H9 (cell line): ENCODE results near the gene C16orf95. TPM values are rescaled to one million over a fixed set of nuclear protein-coding genes. Genes with fewer than 3 reads are reported as not detected.
A peak's percentile ranks its signal among the peaks of the same experiment; 100 is the strongest.

Experiments
- DNase-seq: peaks from one replicate; pipeline ENCODE4 v3.0.0-alpha.2; 2017
- H2AFZ ChIP-seq: one replicate; pipeline ENCODE4 v1.6.1; 2013; ENCODE audit warnings: mild to moderate bottlenecking, low read length, control low read depth, moderate library complexity
- H2AK5ac ChIP-seq: 2 replicates; pipeline ENCODE4 v1.6.1; 2013; ENCODE audit warnings: low read length, control low read depth, mixed read lengths; ENCODE audit not compliant: insufficient read length
- H2BK120ac ChIP-seq: one replicate; pipeline ENCODE4 v1.6.1; 2013; ENCODE audit warnings: low read depth, mild to moderate bottlenecking, low read length, control low read depth, inconsistent platforms; ENCODE audit not compliant: poor library complexity, severe bottlenecking
- H2BK12ac ChIP-seq: 2 replicates; pipeline ENCODE4 v1.6.1; 2013; ENCODE audit warnings: low read length, control low read depth, mixed read lengths, low read depth; ENCODE audit not compliant: insufficient read length
- H2BK15ac ChIP-seq: 2 replicates; pipeline ENCODE4 v1.6.1; 2013; ENCODE audit warnings: low read depth, low read length, control low read depth
- H2BK20ac ChIP-seq: one replicate; pipeline ENCODE4 v1.6.1; 2013; ENCODE audit warnings: low read depth, mild to moderate bottlenecking, low read length, control low read depth, inconsistent platforms; ENCODE audit not compliant: poor library complexity, severe bottlenecking
- H2BK5ac ChIP-seq: 2 replicates; pipeline ENCODE4 v1.6.1; 2013; ENCODE audit warnings: low read length, control low read depth, mixed read lengths; ENCODE audit not compliant: insufficient read length
- H3K14ac ChIP-seq: 2 replicates; pipeline ENCODE4 v1.6.1; 2013; ENCODE audit warnings: low read length, control low read depth; ENCODE audit not compliant: insufficient read depth
- H3K18ac ChIP-seq: 2 replicates; pipeline ENCODE4 v1.6.1; 2013; ENCODE audit warnings: low read depth, mild to moderate bottlenecking, mixed read lengths, low read length, control low read depth; ENCODE audit not compliant: insufficient read length
- H3K23ac ChIP-seq: 2 replicates; pipeline ENCODE4 v1.6.1; 2013; ENCODE audit warnings: low read length, control low read depth, mixed read lengths, low read depth; ENCODE audit not compliant: insufficient read length
- H3K23me2 ChIP-seq: 2 replicates; pipeline ENCODE4 v1.6.1; 2013; ENCODE audit warnings: low read depth, mild to moderate bottlenecking, mixed read lengths, low read length, control low read depth; ENCODE audit not compliant: insufficient read length, poor library complexity, severe bottlenecking
- H3K27ac ChIP-seq: 2 replicates; pipeline ENCODE4 v1.5.1; 2013; ENCODE audit warnings: low read length, control low read depth, mixed read lengths, low read depth; ENCODE audit not compliant: insufficient read length
- H3K27me3 ChIP-seq: 2 replicates; pipeline ENCODE4 v1.6.1; 2013; ENCODE audit warnings: low read length, control low read depth, inconsistent platforms; ENCODE audit not compliant: insufficient read depth
- H3K4ac ChIP-seq: 2 replicates; pipeline ENCODE4 v1.6.1; 2013; ENCODE audit warnings: low read depth, mild to moderate bottlenecking, control low read depth, inconsistent platforms, low read length, moderate library complexity
- H3K4me1 ChIP-seq: 2 replicates; pipeline ENCODE4 v1.6.1; 2013; ENCODE audit warnings: low read length, control low read depth, inconsistent platforms; ENCODE audit not compliant: insufficient read depth
- H3K4me2 ChIP-seq: 2 replicates; pipeline ENCODE4 v1.6.1; 2013; ENCODE audit warnings: low read length, control low read depth, mixed read lengths; ENCODE audit not compliant: insufficient read length, insufficient read depth
- H3K56ac ChIP-seq: 2 replicates; pipeline ENCODE4 v1.6.1; 2013; ENCODE audit warnings: low read depth, mild to moderate bottlenecking, mixed read lengths, low read length, control low read depth; ENCODE audit not compliant: insufficient read length
- H3K79me1 ChIP-seq: 2 replicates; pipeline ENCODE4 v1.6.1; 2013; ENCODE audit warnings: low read depth, mild to moderate bottlenecking, moderate library complexity, low read length, control low read depth, inconsistent platforms; ENCODE audit not compliant: insufficient read depth, poor library complexity, severe bottlenecking
- H3K79me2 ChIP-seq: 2 replicates; pipeline ENCODE4 v1.6.1; 2013; ENCODE audit warnings: low read length, control low read depth, inconsistent platforms; ENCODE audit not compliant: insufficient read depth
- H3K9ac ChIP-seq: 2 replicates; pipeline ENCODE4 v1.6.1; 2013; ENCODE audit warnings: low read length, control low read depth, mixed read lengths; ENCODE audit not compliant: insufficient read length; ENCODE audit errors: extremely low read depth
- H3K9me3 ChIP-seq: one replicate; pipeline ENCODE4 v1.6.1; 2013; ENCODE audit warnings: low read depth, low read length, inconsistent platforms; ENCODE audit not compliant: control insufficient read depth
- H3T11ph ChIP-seq: one replicate; pipeline ENCODE4 v1.6.1; 2013; ENCODE audit warnings: mild to moderate bottlenecking, low read length, control low read depth, inconsistent platforms
- H4K20me1 ChIP-seq: one replicate; pipeline ENCODE4 v1.6.1; 2013; ENCODE audit not compliant: control insufficient read depth, insufficient read length, insufficient read depth
- H4K5ac ChIP-seq: 2 replicates; pipeline ENCODE4 v1.6.1; 2013; ENCODE audit warnings: low read depth, mild to moderate bottlenecking, mixed read lengths, low read length, control low read depth; ENCODE audit not compliant: insufficient read length
- H4K8ac ChIP-seq: replicated peaks from 2 replicates; pipeline ENCODE4 v1.6.1; 2013; ENCODE audit warnings: low read length, control low read depth, mixed read lengths, low read depth; ENCODE audit not compliant: insufficient read length
- H4K91ac ChIP-seq: 2 replicates; pipeline ENCODE4 v1.6.1; 2013; ENCODE audit warnings: low read depth, mild to moderate bottlenecking, moderate library complexity, mixed read lengths, low read length, control low read depth; ENCODE audit not compliant: insufficient read length
- H3K27ac Mint-ChIP-seq, 3 experiments: 2 replicates in 2 of 3; 3 replicates in 1 of 3; pipeline ENCODE4 v1.8.0; 2020 to 2021; ENCODE audit warnings: mixed read lengths in 3 of 3, mild to moderate bottlenecking in 1 of 3, moderate library complexity in 1 of 3
- H3K27me3 Mint-ChIP-seq: 2 replicates; pipeline ENCODE4 v1.8.0; 2021; ENCODE audit warnings: low read depth, mild to moderate bottlenecking, moderate library complexity, mixed read lengths
- H3K36me3 Mint-ChIP-seq, 3 experiments: 2 replicates in 2 of 3; 3 replicates in 1 of 3; pipeline ENCODE4 v1.8.0; 2020 to 2021; ENCODE audit warnings: low read depth in 3 of 3, mixed read lengths in 3 of 3; ENCODE audit not compliant: insufficient read depth in 1 of 3
- H3K4me1 Mint-ChIP-seq, 2 experiments: 2 replicates each; pipeline ENCODE4 v1.8.0; 2020; ENCODE audit warnings: mixed read lengths in 2 of 2
- H3K4me3 Mint-ChIP-seq, 2 experiments: 2 replicates in 1 of 2; 3 replicates in 1 of 2; pipeline ENCODE4 v1.8.0; 2020 to 2021; ENCODE audit warnings: mild to moderate bottlenecking in 2 of 2, mixed read lengths in 2 of 2, moderate library complexity in 1 of 2
- H3K9me3 Mint-ChIP-seq, 2 experiments: 2 replicates in 1 of 2; 3 replicates in 1 of 2; pipeline ENCODE4 v1.8.0; 2020; ENCODE audit warnings: mild to moderate bottlenecking in 2 of 2, mixed read lengths in 2 of 2, moderate library complexity in 1 of 2
- CTCF ChIP-seq: fragments of 200-600 bp; sonication (generic); conservative IDR thresholded peaks from 3 replicates; pipeline ENCODE4 v1.8.0; 2021; ENCODE audit warnings: antibody characterized with exemption, mild to moderate bottlenecking
- WGBS: extraction: QIAGEN DNeasy Blood & Tissue Kit; methylation state at CpG from one replicate; pipeline ENCODE4 v1.1.7; 2013; ENCODE audit warnings: missing lambda C conversion rate, low lambda C conversion rate, mixed read lengths; ENCODE audit not compliant: insufficient read length; ENCODE audit errors: extremely low coverage; 5-methylcytosine and 5-hydroxymethylcytosine counted together
- total RNA-seq: library from RNA; stranded (reverse); gene quantifications from 2 replicates; pipeline ENCODE4 v1.2.1, GENCODE V29; 2021

Gene C16orf95
- total RNA-seq, 1 experiment from 2014 or later: 5.6 TPM

GRCh38 chr16:87337262-87337771 is 20.1 kb upstream of the C16orf95 start:
- H3K56ac ChIP-seq: no peak overlapping the region
- no peaks in the 10 kb centered on the region for H3K9me3 ChIP-seq
- no peaks in the 10 kb centered on the region for H4K20me1 ChIP-seq
- H3K18ac ChIP-seq: no peak overlapping the region
- no peaks in the 10 kb centered on the region for H3K23me2 ChIP-seq
- no peak overlapping the region for H3K23ac ChIP-seq
- no peak overlapping the region for H3K14ac ChIP-seq
- no peak overlapping the region for H2BK120ac ChIP-seq
- TF ChIP-seq CTCF: no peak
- no peak overlapping the region for H2AK5ac ChIP-seq
- no peak overlapping the region for H3T11ph ChIP-seq
- no CpG with 5 or more reads among the region's 16 CpGs for WGBS
- H3K9ac ChIP-seq: no peak overlapping the region
- Mint-ChIP-seq H3K27me3 (no peaks in the 10 kb centered on the region), H3K27ac (peak overlapping the region in 1 of 3 experiments; percentile 26; a peak in 2 of 7 replicates), H3K36me3 (peaks cover 16 to 31% (median 18%) of the 10 kb centered on the region in 3 experiments; a peak in 6 of 7 replicates), H3K9me3 (no peaks in the 10 kb centered on the region), H3K4me3 (no peak overlapping the region), H3K4me1 (0 out of 4 replicates have a peak, but pooled peaks cover 0 to 3% of the 10 kb centered on the region in 2 experiments)
- H3K27me3 ChIP-seq: no peaks in the 10 kb centered on the region
- H2BK5ac ChIP-seq: no peak overlapping the region
- H3K4ac ChIP-seq: no peak overlapping the region
- H4K5ac ChIP-seq: no peak overlapping the region
- no peak overlapping the region for H2BK12ac ChIP-seq
- no peak overlapping the region for H2BK15ac ChIP-seq
- no peak overlapping the region for H2BK20ac ChIP-seq
- H3K27ac ChIP-seq: no peak overlapping the region
- H4K8ac ChIP-seq: no peak overlapping the region
- H4K91ac ChIP-seq: no peak overlapping the region
- DNase-seq: no peak
- no peak overlapping the region for H3K4me2 ChIP-seq
- H3K4me1 ChIP-seq: no peaks in the 10 kb centered on the region
- H2AFZ ChIP-seq: no peak overlapping the region
- no peaks in the 10 kb centered on the region for H3K79me1 ChIP-seq
- H3K79me2 ChIP-seq: no peaks in the 10 kb centered on the region
